ES-I3 (cell line): ENCODE results near the gene ZNG1F.
"Not testable (repeated sequence)": the region's sequence is repeated elsewhere in the genome, so short reads cannot be mapped to it uniquely, and the experiment has no call there.

ENCODE experiments used
- H3K36me3 ChIP-seq: 2 replicates; pipeline ENCODE4 v1.6.1; 2013; ENCODE audit warnings: mild to moderate bottlenecking, low read length, control low read depth, moderate library complexity; ENCODE audit not compliant: insufficient read depth
- H3K4me1 ChIP-seq: 2 replicates; pipeline ENCODE4 v1.6.1; 2013; ENCODE audit warnings: mild to moderate bottlenecking, control low read depth, low read length; ENCODE audit not compliant: insufficient read depth
- H3K9ac ChIP-seq: 2 replicates; pipeline ENCODE4 v1.6.1; 2013; ENCODE audit warnings: low read depth, mild to moderate bottlenecking, low read length, moderate library complexity
- H3K9me3 ChIP-seq: 2 replicates; pipeline ENCODE4 v1.6.1; 2013; ENCODE audit warnings: mild to moderate bottlenecking, low read length, moderate library complexity; ENCODE audit not compliant: control insufficient read depth, insufficient read depth

ZNG1F gene

GRCh38 chr9:41126746-41127446 lies 62.2 kb downstream of the ZNG1F start:
- H3K9me3 ChIP-seq, H3K36me3 ChIP-seq, H3K4me1 ChIP-seq, H3K9ac ChIP-seq: not testable (repeated sequence)

- H3K36me3 ChIP-seq, H3K9ac ChIP-seq, H3K9me3 ChIP-seq, H3K4me1 ChIP-seq: not testable (repeated sequence)
Observed at GRCh38 chr9:41125936-41126335, 63.2 kb downstream of the ZNG1F start.

GRCh38 chr9:41125109-41125658 lies 63.9 kb downstream of the ZNG1F start:
- not testable (repeated sequence) for H3K9ac ChIP-seq, H3K4me1 ChIP-seq, H3K36me3 ChIP-seq, H3K9me3 ChIP-seq

GRCh38 chr9:41124250-41125108 lies 64.6 kb downstream of the ZNG1F start:
- H3K9ac ChIP-seq, H3K9me3 ChIP-seq, H3K36me3 ChIP-seq, H3K4me1 ChIP-seq: not testable (repeated sequence)

GRCh38 chr9:41123812-41124211 lies 65.3 kb downstream of the ZNG1F start:
- H3K9ac ChIP-seq, H3K36me3 ChIP-seq, H3K9me3 ChIP-seq, H3K4me1 ChIP-seq: not testable (repeated sequence)

GRCh38 chr9:41123396-41123795 lies 65.7 kb downstream of the ZNG1F start:
- not testable (repeated sequence) for H3K36me3 ChIP-seq, H3K9me3 ChIP-seq, H3K9ac ChIP-seq, H3K4me1 ChIP-seq

- not testable (repeated sequence) for H3K9ac ChIP-seq, H3K9me3 ChIP-seq, H3K36me3 ChIP-seq, H3K4me1 ChIP-seq
Observed at GRCh38 chr9:41120696-41121095, 68.4 kb downstream of the ZNG1F start.

- H3K9me3 ChIP-seq, H3K4me1 ChIP-seq, H3K36me3 ChIP-seq, H3K9ac ChIP-seq: not testable (repeated sequence)
Observed at GRCh38 chr9:41119719-41120118, 69.4 kb downstream of the ZNG1F start.

- H3K9ac ChIP-seq, H3K4me1 ChIP-seq, H3K9me3 ChIP-seq, H3K36me3 ChIP-seq: not testable (repeated sequence)
Observed at GRCh38 chr9:41119311-41119710, 69.8 kb downstream of the ZNG1F start.

GRCh38 chr9:41113348-41113747 lies 75.8 kb downstream of the ZNG1F start:
- H3K9me3 ChIP-seq, H3K9ac ChIP-seq, H3K4me1 ChIP-seq, H3K36me3 ChIP-seq: not testable (repeated sequence)

GRCh38 chr9:41111414-41111813 lies 77.7 kb downstream of the ZNG1F start:
- not testable (repeated sequence) for H3K4me1 ChIP-seq, H3K9ac ChIP-seq, H3K9me3 ChIP-seq, H3K36me3 ChIP-seq

- H3K9ac ChIP-seq, H3K9me3 ChIP-seq, H3K36me3 ChIP-seq, H3K4me1 ChIP-seq: not testable (repeated sequence)
Observed at GRCh38 chr9:41110913-41111312, 78.2 kb downstream of the ZNG1F start.

GRCh38 chr9:41109253-41109652 lies 79.9 kb downstream of the ZNG1F start:
- H3K9me3 ChIP-seq, H3K4me1 ChIP-seq, H3K36me3 ChIP-seq, H3K9ac ChIP-seq: not testable (repeated sequence)

GRCh38 chr9:41108816-41109215 lies 80.3 kb downstream of the ZNG1F start:
- H3K36me3 ChIP-seq, H3K4me1 ChIP-seq, H3K9me3 ChIP-seq, H3K9ac ChIP-seq: not testable (repeated sequence)

- H3K9me3 ChIP-seq, H3K4me1 ChIP-seq, H3K9ac ChIP-seq, H3K36me3 ChIP-seq: not testable (repeated sequence)
Observed at GRCh38 chr9:41106472-41107116, 82.5 kb downstream of the ZNG1F start.
